Ovary (tissue), 9 donors: ENCODE measurements around the gene PPM1F. TPM values are rescaled to one million over a fixed set of nuclear protein-coding genes. Genes with fewer than 3 reads are reported as not detected.

Source experiments
- DNase-seq, 5 donors: peaks; one replicate each; pipeline ENCODE4 v3.0.0-alpha.2; 2019 to 2020
- H3K27ac ChIP-seq, 2 donors: fragments of 200-600 bp; one replicate each; pipeline versions ENCODE4 v1.5.1 to v1.8.0; 2019 to 2022
- H3K27me3 ChIP-seq: fragments of 200-600 bp; one replicate; pipeline ENCODE4 v1.8.0; 2022
- H3K36me3 ChIP-seq: fragments of 200-600 bp; sonication (generic); one replicate; pipeline ENCODE4 v1.5.1; 2019
- H3K4me1 ChIP-seq: one replicate; pipeline ENCODE4 v1.8.1; 2013; ENCODE audit warnings: mild to moderate bottlenecking, moderate library complexity; ENCODE audit not compliant: insufficient read depth
- H3K4me3 ChIP-seq: fragments of 200-600 bp; sonication (generic); one replicate; pipeline ENCODE4 v1.5.1; 2017
- H3K9me3 ChIP-seq, 2 donors: fragments of 200-600 bp in 1 of 2; sonication (generic) in 1 of 2; one replicate each; pipeline versions ENCODE4 v1.5.1 to v1.8.1; 2013 to 2019; ENCODE audit warnings: mild to moderate bottlenecking in 1 of 2, moderate library complexity in 1 of 2
- CTCF ChIP-seq, 3 donors: fragments of 450-650 bp in 2 of 3; fragments of 200-600 bp in 1 of 3; IDR thresholded peaks; one replicate each; pipeline versions ENCODE4 v1.5.1 to v1.8.0; 2016 to 2022; ENCODE audit warnings: antibody characterized with exemption in 3 of 3, mild to moderate bottlenecking in 1 of 3
- EP300 ChIP-seq: sonication (generic); formaldehyde crosslinking; IDR thresholded peaks from one replicate; pipeline ENCODE4 v1.6.1; 2017; ENCODE audit warnings: antibody characterized with exemption
- POLR2A ChIP-seq: fragments of 450-650 bp; IDR thresholded peaks from one replicate; pipeline ENCODE4 v1.6.1; 2017; ENCODE audit warnings: antibody characterized with exemption, mild to moderate bottlenecking, moderate library complexity
- WGBS, 3 donors: extraction: QIAGEN DNeasy Blood & Tissue Kit in 1 of 3; methylation state at CpG; one replicate each; pipeline versions ENCODE4 v1.1.5 to v1.1.7; 2013 to 2017; 5-methylcytosine and 5-hydroxymethylcytosine counted together
- intact Hi-C, 4 donors: fragments of 100-400 bp; cut with DNase I; formaldehyde crosslinking; loops; one replicate each; pipeline versions ENCODE4 v1.11.0 to v1.15.1; 2022 to 2023
- polyA plus RNA-seq, 2 donors: library from polyadenylated mRNA; stranded (reverse); fragments of 200-250 nt in 1 of 2; fragments of 350-450 nt in 1 of 2; fragmentation: Illumina TruSeq in 1 of 2; extraction: RNeasy Lipid Tissue Mini Kit (QIAGEN cat#74804) in 1 of 2; gene quantifications; one replicate each; pipeline ENCODE4 v1.2.3, GENCODE V29; 2013 to 2014
- total RNA-seq, 7 donors: library from RNA; depleted of rRNA in 2 of 7; stranded (reverse); fragments of >200 nt in 2 of 7; fragmentation: NEBNext Ultra II Directional in 3 of 7; extraction: Animal tissue kit (Norgen Biotek cat#: 25700) in 3 of 7; gene quantifications; one replicate each; pipeline versions ENCODE4 v1.1.0 to v1.2.4, GENCODE V29; 2016 to 2023
- donor health status: DM: no; HTN: no; CAD: no; lungs with moderate emphysema.
- donor health status: DM: no; HTN: no; CAD: no.
- donor health status: Bipolar disorder and iron deficiency.
- donor health status: DM: yes; HTN: yes; CAD: no.
- donor health status: DM: no; HTN: no; CAD: no.
- donor health status: DM: yes; HTN: yes; CAD: no.

PPM1F gene
- total and polyA plus RNA-seq, 9 donors, result 9.8 to 33.0 (median 22.0) TPM

- no peak for DNase-seq
- no peak for TF ChIP-seq CTCF (IDR thresholded peaks at IDR 0.05)
- intact Hi-C loops, result loop anchor here in 1 of 4 donors (5.0 kb wide), 1 partner anchor 224 kb away; no protein-coding TSS in a partner anchor
- peak overlapping the region in 1 of 2 donors; percentile 92 for H3K27ac ChIP-seq
- H3K36me3 ChIP-seq, result no peaks in the 10 kb centered on the region
- no peaks in the 10 kb centered on the region for H3K27me3 ChIP-seq
- H3K4me3 ChIP-seq, result no peak overlapping the region
- H3K9me3 ChIP-seq, result no peaks in the 10 kb centered on the region
- H3K4me1 ChIP-seq, result peaks cover 16% of the 10 kb centered on the region
- 87 to 91% (median 91%) methylated on average over 15 of the region's 15 CpGs for WGBS, 3 donors
These were observed 16.4 kb downstream of the PPM1F start for GRCh38 chr22:21936151-21936775.

DNA sequence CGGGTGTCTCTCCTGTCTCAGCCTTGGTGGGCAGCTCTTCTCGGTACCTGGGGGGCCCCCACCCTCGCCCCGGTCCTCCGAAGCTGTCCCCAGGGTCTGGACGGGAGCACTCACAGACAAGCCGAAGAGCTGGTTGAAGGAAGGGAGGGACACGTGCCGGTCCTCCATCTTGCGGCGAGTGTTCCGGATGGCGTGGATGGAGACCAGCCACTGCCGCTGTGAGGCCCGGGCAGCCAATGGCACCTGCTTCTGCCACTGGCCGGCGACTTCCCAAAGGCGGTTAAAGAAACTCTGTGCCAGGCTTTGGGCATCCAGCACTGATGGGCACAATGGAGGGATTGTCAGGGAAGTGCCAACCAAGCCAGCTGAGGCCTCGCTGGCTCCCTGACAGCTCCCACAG lies 18.7 kb downstream of the PPM1F start:
- 93 to 96% (median 96%) methylated on average over 19 of the region's 19 CpGs for WGBS, 3 donors
- H3K4me1 ChIP-seq, result peaks cover 13% of the 10 kb centered on the region
- no peaks in the 10 kb centered on the region for H3K36me3 ChIP-seq
- TF ChIP-seq CTCF (IDR thresholded peaks at IDR 0.05), result no peak
- no peak for TF ChIP-seq EP300
- no peak for TF ChIP-seq POLR2A
- intact Hi-C loops, result no loop called here
- H3K9me3 ChIP-seq, result no peaks in the 10 kb centered on the region
- no peaks in the 10 kb centered on the region for H3K27me3 ChIP-seq
- no peak overlapping the region for H3K27ac ChIP-seq
- peak in 1 of 5 donors; percentile 23 for DNase-seq
- no peak overlapping the region for H3K4me3 ChIP-seq

GRCh38 chr22:21933413-21933812 lies 19.2 kb downstream of the PPM1F start:
- Histone ChIP-seq H3K4me3 (no peak overlapping the region), H3K27me3 (no peaks in the 10 kb centered on the region), H3K36me3 (no peaks in the 10 kb centered on the region), H3K27ac (no peak overlapping the region), H3K9me3 (no peaks in the 10 kb centered on the region), H3K4me1 (peaks cover 11% of the 10 kb centered on the region)
- intact Hi-C loops, result no loop called here
- DNase-seq, result peak in 1 of 5 donors; percentile 24
- WGBS, 3 donors, result 93 to 97% (median 97%) methylated on average over 20 to 23 of the region's 23 CpGs
- no peak for TF ChIP-seq POLR2A
- TF ChIP-seq CTCF (IDR thresholded peaks at IDR 0.05), result no peak
- TF ChIP-seq EP300, result no peak

DNA sequence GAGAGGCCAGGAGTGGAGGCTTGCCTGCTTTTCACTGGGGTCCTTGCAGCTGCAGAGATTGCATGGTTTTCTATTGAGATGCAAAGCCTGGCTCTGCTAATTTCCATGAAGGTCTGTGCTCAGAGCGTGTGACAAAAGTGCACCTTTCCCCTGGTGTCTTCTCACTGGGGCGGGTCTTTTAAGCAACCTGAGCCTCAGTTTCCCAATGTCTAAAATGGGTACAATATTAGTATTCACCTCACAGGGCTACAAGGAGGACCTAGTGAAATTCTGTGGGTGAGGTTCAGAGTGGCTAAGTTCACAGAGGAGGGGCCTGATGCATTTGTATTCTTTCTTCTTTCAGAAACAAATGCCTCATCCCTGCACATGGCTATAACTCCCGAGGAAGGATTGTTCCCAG lies 20.3 kb downstream of the PPM1F start:
- WGBS, 3 donors, result 93 to 96% (median 94%) methylated on average over 3 of the region's 3 CpGs
- Histone ChIP-seq H3K4me1 (peaks cover 7% of the 10 kb centered on the region), H3K4me3 (no peak overlapping the region), H3K9me3 (no peaks in the 10 kb centered on the region), H3K27me3 (no peaks in the 10 kb centered on the region), H3K36me3 (no peaks in the 10 kb centered on the region), H3K27ac (no peak overlapping the region)
- intact Hi-C loops, result no loop called here
- TF ChIP-seq CTCF (IDR thresholded peaks at IDR 0.05), result no peak
- TF ChIP-seq POLR2A, result no peak
- TF ChIP-seq EP300, result no peak
- no peak for DNase-seq
